AG20443 (cell line): ENCODE results near the gene F2.
"Not testable (repeated sequence)": the region's sequence is repeated elsewhere in the genome, so short reads cannot be mapped to it uniquely, and the experiment has no call there.

Experiments
- DNase-seq: peaks from one replicate; pipeline ENCODE4 v3.0.0; 2012; ENCODE audit warnings: low spot score, mixed read lengths

Gene F2

GRCh38 chr11:46686886-46687795 lies 31.9 kb upstream of the F2 start:
- peak; percentile 72 for DNase-seq

GRCh38 chr11:46690702-46691101 lies 28.3 kb upstream of the F2 start:
- no peak for DNase-seq

DNA sequence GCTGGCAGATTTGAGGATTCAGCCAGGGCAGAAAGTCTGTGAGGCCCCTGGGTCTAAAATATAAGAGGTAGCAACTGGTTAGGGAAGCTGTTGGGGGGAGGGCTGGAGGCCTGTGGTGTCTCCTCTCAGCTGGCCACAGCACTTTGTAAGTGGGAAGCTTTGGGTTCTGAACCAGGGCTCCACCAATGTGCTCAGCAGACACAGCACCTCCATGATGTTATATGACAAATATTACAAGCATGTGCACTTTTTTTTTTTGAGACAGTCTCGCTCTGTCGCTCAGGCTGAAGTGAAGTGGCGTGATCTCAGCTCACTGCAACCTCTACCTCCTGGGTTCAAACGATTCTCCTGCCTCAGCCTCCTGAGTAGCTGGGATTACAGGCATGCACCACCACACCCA lies 26.6 kb upstream of the F2 start:
- no peak for DNase-seq

DNA sequence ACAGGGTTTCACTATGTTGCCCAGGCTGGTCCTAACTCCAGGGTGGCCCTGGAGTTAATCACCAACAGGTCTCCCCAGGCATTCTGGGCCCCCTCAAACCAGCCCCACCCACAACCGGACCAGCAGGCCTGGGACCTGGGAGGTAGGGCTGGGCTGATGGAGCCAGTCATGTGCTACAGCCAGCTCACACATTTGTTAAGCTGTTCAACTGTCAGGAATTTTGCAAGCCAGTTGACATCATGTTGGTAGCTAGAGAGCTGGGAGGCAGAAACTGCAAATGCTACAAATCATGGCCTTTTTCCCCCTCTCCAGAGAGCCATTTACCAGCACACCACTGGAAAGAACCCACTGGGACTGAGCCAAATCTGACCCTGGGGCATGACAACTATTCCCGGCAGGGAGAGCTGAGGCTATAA lies 25.4 kb upstream of the F2 start:
- DNase-seq: peak; percentile 66

DNA sequence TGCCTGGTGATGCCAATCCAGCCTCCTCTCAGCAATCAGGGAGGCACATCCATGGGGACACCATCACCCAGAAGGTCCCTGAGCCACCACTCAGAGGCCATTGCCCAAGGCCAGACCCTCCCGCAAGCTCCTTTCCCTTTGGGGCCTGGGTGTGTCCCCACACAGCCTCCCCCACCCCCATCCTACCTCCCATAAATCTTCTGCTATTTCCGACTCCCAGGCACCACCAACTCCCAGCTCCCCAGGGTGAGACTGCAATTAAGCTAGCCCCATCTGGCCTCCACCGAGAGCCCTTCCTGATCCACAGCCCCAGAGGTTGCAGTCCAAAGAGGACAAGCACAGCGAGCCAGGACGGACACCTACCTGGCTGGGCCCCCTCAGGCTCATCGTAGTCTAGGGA lies 24.9 kb upstream of the F2 start:
- no peak for DNase-seq

DNA sequence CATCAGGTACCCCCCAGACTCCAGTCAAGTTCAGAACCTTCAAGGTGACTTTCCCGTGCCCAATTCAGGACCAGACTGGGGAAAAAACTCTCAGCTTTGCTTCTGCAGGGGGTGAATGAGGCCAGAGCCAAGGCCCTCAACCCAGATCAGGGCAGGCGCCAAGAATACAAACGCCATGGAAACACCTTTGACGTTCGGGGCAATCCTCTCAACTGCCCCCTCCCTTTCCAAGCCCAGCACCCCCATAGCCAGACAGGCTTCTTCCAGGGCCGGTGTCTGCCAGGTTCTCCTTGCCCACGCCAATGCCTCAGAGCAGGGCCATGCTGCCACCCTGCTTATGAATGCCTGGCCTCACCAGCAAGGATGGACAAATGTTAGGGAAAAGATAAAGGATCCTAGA lies 24.4 kb upstream of the F2 start:
- DNase-seq: no peak

- no peak for DNase-seq
These were observed 23.4 kb upstream of the F2 start for GRCh38 chr11:46695345-46696211.

DNA sequence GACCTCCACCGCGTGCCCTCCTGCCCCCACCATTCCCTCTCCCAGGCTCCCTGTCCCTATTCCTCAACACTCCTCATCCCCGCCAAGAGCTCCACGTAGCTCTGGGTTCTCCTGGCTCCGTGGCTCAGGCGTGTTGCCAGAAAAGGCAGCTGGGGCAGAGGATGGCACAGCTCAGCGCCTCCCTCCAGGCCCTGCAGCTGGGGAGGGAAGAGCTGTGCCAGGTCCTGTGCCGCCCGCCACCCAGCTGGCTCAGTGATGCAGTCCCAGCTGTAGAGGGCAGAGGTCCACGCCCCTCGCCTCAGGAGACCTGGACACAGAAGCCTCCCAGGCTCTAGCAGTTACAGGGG lies 22.8 kb upstream of the F2 start:
- DNase-seq: no peak

GRCh38 chr11:46697303-46697702 lies 21.7 kb upstream of the F2 start:
- DNase-seq: no peak

- DNase-seq: no peak
These were observed 21.3 kb upstream of the F2 start for GRCh38 chr11:46697723-46698122.

DNA sequence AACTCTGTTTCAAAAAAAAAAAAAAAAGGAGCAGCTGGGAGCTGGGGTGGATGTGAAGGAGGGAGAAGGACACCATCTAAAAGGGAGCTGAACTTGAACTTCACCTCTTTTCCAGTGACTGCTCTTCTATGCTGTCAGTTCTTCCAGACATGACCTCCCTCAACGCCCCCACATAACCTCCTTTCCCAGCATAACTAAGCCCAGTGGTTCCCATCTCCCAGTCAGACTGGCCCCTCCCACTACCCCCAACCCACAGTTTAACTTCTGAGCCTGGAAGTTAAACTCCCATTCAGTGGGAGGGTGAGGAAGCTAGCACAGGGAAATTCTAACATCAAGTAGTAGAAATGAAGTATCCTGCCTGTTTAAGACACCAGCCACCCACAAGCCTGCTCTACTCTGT lies 20.4 kb upstream of the F2 start:
- no peak for DNase-seq

GRCh38 chr11:46700241-46701077 lies 18.6 kb upstream of the F2 start, which contains the start of the genes ARHGAP1 and ZNF408:
Gene ARHGAP1, minus strand, starts transcription at chr11:46700619. Its CDS starts 4,512 bp downstream, at chr11:46696107.
Gene ZNF408, plus strand, starts transcription at chr11:46701031. Its CDS starts 17 bp downstream, at chr11:46701048.
- DNase-seq: peak; percentile 97

GRCh38 chr11:46701078-46701654 lies 17.8 kb upstream of the F2 start:
- no peak for DNase-seq

DNA sequence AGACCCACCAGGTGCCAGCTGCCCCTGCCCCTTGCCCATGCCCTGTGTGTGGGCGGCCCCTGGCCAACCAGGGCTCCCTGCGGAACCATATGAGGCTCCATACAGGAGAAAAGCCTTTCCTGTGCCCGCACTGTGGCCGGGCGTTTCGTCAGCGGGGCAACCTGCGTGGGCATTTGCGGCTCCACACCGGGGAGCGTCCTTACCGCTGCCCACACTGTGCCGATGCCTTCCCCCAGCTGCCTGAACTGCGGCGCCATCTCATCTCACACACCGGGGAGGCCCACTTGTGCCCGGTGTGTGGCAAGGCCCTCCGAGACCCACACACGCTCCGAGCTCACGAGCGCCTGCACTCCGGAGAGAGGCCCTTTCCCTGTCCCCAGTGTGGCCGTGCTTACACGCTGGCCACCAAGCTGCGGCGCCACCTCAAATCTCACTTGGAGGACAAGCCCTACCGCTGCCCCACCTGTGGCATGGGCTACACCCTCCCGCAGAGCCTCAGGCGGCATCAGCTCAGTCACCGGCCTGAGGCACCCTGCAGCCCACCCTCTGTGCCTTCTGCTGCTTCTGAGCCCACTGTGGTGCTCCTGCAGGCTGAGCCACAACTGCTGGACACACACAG lies 13.8 kb upstream of the F2 start:
- no peak for DNase-seq

DNA sequence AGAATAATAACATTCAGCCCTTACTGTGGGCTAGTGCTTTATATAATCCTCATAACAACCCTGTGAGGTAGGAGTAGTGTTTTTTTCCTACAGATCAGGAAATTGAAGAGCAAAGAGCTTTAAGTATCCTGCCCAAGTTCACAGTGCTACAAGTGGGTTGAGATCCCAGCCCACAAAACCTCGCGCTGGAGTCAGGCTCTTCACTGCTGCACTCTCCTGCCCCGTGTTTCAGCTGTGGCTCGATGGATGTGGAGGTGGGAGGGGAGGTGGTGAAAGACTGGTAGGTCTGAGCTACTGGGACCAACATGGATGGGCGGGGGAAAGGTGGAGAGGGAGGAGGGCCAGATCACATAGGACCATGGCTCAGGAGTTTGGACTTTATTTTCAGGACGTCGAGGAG lies 12.1 kb upstream of the F2 start:
- DNase-seq: no peak

DNA sequence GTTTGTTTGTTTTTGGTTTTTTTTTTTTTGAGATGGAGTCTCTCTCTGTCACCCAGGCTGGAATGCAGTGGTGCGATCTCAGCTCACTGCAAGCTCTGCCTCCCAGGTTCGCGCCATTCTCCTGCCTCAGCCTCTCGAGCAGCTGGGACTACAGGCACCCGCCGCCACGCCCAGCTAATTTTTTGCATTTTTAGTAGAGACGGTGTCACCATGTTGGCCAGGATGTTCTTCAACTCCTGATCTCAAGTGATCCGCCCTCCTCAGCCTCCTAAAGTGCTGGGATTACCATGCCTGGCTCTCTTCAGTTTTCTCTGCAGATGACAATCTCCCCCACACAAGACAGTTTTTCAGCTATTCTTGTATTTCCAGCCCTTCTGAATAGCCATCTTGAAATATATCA lies 9.7 kb upstream of the F2 start:
- not testable (repeated sequence) for DNase-seq

GRCh38 chr11:46710821-46711269 lies 8.2 kb upstream of the F2 start:
- peak; percentile 91 for DNase-seq

DNA sequence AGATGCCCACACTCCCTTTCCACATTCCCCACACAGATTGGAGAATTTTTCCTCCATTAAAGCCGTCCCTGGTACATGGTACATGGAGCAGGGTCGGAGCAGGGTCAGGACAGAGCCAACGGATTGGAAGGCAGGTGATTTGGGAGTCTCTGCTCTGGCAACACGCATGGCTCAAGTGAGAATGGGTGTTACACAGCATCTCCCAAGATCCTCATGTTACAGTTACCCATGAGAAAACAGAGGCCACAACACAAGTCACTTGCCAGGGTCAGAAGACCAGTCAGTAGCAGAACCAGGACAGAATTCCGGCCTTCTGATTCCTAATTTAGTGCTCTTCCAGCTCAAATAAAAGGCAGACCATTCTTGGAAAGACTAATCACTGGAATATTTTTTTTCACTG lies 7.7 kb upstream of the F2 start:
- DNase-seq: no peak

DNA sequence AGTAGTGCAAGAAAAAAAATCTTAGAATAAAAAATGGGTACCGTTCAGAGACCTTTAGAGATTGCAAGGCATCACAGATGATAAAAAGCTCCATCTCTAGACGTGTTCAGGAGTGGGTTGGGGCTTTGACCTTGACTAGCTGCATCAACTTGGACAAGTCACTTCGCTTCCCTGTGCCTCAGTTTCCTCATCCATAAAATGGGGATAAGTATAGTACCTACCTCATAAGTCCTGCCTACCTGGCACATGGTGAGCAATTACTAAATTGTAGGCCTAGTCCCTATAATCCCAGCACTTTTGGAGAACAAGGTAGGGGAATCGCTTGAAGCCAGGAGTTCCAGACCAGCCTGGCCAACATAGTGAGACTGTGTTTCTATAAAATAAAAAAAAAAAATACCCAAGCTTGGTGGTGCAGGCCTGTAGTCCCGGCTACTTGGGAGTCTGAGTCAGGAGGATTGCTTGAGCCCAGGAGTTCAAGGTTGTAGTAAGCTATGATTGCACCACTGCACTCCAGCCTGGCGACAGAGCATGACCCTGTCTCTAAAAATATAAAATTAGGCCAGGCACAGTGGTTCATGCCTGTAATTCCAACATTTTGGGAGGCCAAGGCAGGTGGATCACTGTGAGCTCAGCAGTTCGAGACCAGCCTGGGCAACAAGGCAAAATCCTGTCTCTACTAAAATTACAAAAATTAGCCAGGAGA lies 6.0 kb upstream of the F2 start:
- no peak for DNase-seq

DNA sequence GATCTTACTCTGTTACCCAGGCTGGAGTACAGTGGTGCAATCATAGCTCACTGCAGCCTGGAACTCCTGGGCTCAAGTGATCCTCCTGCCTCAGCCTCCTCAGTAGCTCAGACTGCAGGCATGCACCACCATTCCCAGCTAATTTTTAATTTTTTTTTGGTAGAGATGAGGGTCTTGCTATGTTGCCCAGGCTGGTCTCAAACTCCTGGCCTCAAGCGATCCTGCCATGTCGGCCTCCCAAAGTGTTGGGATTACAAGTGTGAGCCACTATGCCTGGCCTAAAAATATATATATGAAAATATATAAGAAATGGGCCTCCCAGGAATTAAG lies 1.2 kb upstream of the F2 start:
- DNase-seq: not testable (repeated sequence)
